Activated CD4-positive, CD25-positive, alpha-beta regulatory T cell (primary cell): ENCODE measurements around the gene NOXA1.
"Not testable (repeated sequence)": the region's sequence is repeated elsewhere in the genome, so short reads cannot be mapped to it uniquely, and the experiment has no call there.

Experiments used
- DNase-seq, 4 experiments: peaks; one replicate each; lab custom pipeline; 2025; lab: John Stamatoyannopoulos, UW

The NOXA1 gene

DNA sequence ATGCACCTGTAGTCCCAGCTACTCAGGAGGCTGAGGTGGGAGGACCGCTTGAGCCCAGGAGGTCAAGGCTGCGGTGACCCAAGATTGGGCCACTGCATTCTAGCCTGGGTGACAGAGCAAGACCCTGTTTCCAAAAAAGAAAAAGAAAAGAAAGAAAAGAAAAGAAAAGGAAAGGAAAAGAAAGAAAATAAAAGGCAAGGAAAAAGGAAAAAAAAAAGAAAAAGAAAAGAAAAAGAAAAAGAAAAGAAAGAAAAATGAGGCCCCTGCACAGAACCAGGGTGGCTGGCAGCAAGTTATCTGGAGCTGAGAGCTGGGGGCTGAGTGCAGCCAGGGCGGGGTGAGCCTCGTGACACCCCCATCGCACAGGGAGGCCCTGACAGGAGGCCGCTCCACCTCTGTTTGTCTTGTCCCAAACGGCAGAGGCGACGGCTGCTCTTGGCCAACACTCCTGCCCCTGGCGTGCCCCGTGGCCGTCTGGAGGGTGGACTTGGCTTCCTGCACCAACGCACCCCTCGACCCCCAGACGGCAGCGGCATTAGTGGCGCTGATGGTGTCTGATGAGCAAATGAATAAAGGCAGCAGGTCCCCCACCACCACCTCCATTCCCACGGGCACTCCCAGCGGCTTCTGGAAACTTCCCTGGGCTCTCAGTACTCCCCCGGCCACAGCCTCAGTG lies 17.0 kb upstream of the NOXA1 start:
- no peak for DNase-seq

DNA sequence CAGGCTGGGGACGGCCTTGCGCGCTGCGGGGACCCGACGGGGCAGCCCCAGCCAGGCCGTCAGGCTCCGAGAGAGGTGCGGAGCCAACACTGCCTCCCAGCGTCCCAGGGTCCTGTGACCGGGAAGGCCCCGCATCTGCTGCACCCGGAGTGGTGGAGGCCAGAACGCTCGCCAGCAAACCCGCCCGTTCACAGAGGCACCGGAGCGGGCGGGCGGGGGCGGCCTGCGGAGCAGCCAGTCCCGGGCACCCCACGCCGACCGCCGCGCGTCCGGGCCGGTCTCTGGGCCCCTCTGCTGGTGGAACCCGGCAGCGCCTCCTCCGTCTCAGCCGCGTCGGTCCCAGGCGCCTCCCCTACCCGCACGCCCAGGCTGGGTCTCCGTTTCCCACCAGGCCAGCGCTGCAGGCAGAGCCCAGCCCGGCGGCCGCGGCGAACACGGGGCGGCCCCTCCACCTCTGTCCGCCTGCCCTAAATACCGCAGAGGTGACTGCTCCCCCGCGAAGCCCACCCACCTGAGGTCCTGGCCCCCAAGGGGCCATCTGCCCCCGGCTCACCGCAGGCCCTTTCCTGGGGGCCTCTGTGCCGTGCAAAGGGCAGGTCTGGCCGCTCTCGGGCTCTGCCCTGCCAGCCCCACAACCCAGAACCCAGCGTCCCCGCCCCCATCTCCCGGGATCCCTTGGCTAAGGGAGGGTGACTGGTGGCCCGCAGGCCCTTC lies 16.2 kb upstream of the NOXA1 start:
- DNase-seq = peak; percentile 51 to 71 (median 58)

DNA sequence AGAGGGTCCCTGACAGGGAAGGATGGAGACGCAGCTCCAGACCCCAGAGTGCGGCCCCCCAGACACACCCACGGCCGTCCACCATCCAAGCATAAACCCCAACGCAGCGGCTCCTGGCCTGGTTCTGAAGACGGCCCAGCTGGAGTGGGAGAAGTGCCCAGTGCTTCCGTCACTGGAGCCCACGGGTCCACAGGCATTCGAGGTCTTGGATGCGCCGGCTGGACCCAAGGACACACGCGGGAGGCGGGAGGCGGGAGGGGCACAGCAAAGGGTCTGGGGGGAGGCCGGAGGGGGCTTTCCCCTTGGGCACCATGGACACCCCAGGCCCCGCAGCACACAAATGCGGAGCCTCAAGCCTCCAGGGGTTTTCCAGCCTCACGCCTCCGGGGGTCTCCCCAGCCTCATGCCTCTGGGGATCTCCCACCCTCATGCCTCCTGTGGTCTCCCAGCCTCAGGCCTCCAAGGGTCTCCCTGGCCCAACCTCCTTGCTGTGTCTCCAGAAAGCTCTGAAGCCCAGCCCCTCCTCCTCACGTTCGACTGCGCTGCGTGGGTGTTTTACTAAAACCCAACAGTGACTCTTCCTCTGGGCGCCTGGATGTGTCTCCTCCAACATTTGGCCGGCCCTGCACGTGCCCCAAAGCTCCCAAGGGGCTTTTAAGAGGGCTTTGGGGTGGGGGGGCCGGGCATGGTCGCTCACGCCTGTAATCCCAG lies 15.4 kb upstream of the NOXA1 start:
- DNase-seq = no peak

DNA sequence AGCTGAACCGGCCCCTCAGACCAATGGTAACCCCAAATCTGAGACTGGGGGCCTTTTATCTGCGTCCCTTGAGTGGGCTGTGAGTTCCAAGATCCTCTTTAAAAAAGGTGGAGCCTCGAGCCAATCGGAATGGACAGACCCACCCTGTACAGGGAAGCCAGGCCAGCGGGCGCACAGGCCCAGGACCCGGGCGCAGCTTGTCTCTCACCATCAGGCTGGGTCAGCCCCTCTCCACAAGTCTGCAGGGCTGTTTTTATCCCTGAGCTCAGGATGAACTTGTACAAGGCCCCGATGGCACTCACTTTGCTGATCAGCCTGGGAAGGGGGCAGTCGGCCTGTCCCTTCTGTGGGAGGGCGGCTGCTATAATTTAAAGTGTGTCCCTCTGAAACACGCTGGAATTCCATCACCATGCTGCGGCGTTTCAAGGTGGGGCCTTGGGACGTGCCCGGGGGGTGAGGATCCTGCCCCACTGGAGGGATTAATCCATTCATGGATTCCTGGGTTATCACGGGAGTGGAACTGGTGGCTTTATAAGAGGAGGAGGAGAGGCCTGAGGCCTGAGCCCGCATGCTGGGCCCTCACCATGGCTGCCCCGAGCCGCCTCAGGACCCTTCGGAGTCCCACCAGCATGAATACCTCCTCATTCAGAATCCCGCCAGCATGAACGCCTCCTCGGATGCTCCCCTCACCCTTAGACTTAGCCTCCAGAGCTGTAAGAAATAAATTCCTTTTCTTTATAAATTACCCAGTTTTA lies 14.4 kb upstream of the NOXA1 start:
- DNase-seq = no peak

DNA sequence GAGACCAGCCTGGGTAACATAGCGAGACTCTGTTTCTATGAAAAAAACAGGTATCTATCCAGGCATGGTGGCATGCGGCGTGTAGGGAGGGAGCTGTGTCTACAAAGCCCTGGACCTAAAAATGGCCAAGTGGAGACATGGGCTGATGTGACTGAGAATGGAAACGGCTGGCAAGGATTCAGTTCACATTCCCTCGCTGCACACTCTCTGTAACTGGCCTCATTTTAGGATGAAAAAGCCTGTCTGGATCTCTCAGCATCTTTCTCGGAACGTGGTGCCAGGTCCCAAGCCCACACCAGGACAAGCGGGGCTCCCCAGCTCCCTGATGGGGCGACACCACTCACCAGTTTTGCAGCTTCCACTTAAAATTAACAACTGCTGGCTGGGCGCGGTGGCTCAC lies 13.7 kb upstream of the NOXA1 start:
- no peak for DNase-seq

DNA sequence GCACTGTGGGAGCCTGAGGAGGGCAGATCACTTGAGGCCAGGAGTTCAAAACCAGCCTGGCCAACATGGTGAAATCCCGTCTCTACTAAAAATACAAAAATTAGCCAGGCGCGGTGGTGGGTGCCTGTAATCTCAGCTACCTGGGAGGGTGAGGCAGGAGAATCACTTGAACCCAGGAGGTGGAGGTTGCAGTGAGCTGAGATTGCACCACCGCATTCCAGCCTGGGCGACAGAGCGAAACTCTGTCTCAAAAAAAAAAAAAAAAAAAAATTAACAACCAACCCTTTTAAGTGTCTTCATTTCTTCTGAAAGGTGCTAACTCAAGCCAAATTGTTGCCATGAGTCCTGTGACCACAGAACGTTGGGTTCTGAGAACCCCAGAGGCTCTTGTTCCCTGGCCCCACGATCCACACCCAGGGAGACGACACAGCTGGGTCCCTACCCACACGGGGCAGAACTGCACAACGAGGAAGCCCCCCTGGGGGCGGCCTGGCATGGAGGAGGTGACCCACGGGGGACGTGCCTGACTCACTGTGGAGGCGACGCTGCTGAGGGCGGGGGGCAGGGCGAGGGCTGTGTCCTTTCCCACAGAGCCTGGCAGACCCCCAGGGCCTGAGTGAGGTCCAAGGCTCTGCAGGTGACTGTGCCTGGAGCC lies 12.8 kb upstream of the NOXA1 start:
- not testable (repeated sequence) for DNase-seq

DNA sequence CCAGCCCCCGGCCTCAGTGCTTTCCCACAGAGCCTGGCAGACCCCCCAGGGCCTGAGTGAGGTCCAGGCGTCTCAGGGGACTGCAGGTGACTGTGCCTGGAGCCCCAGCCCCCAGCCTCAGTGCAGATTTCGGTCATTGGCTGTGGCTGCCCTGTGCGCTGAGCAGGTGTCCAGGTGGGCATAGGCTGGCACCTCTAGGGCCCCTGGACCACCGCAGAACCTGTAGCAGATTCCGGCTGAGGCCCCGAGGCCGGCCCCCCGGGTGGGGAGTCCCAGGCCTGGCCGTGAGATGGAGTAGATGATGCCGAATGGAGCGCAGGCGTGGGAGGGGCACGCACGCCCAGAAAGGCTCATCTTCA lies 12.3 kb upstream of the NOXA1 start:
- no peak for DNase-seq

DNA sequence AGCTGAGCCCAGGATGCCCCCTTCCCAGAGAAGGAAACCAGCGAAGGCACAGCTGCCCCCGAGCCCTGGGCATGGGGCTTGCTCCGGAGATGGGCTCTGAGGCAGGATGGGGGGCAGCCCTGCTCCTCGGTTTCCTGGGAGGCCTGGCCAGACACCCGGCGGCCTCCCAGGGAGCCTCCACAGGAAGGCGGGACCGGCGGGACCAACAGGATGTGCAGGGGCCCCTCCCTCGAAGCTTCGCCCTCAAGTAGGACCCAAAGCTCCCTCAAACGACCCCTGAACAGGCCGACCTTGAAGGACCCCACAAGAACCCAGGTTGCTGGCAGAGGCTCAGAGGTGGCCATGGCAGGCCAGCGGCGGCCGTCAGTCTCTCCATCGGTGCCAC lies 11.9 kb upstream of the NOXA1 start:
- DNase-seq = no peak

DNA sequence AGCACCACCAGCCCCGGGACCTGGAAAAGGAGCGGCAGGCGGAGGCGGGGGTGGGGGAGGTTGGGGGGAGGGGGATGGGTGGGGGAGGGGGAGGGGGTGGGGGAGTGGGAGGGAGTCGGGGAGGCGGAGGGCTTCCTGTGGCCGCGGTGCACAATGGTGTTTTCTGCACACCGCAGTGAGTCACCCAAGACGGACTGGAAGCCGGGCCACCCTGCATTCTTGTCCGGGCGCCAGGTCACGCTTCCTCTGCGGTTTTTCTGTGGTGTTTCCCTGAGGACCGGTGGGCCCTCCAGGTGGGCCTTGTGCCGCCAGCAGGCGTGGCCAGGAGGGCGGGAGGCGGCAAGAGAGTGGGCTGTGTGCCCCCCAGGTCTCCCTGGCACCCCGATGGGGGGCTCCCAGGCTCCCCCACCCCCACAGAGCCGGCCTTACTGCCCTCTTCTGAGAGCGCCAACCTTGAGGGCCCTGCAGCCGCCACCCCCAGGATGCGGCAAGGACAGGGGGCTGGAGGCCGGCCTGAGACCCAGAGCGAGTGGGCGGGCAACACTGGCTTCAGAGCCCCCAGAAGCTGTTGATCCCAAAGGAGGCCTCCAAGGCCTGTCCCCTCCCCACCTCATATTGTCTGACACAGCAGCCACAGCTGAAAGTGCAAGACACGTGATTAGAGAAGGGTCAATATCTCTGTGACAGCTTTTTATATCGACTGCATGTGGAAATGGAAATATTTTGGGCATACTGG lies 11.4 kb upstream of the NOXA1 start:
- DNase-seq = no peak

DNA sequence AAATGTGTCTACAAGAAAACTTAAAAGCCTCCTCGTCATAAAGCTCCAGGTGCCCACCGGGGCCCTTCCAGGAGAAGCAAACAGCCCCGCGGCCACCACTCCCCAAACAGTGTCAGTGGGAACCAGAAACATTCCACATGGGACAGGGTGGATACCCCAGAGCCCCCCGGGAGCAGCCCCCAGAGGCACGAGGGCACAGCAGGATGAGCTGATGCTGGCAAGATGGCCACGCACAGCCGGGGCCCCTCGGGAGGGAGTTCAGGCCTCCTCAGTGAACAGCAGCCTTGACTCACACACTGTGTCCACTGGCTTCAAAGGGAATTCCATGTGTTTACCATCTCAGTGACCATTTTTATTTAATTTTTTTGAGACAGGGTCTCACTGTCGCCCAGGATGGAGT lies 10.8 kb upstream of the NOXA1 start:
- no peak for DNase-seq

DNA sequence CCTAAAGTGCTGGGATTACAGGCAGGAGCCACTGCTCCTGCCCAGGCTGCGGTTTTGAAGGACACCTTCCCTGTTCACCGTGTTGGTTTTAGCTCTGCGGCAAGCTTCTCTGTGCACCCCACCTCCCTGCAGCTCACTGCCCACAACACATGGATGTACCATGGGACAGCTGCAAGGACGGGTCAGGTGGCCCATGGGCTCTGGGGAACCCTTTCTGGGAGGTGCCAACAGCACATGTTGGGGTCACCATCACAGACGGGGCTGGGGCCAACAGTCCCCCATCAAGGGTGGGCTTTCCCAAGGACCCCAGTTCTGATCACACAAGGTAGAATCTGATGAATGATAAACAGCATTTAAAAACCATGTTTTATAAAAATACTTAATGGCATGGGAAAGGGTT lies 7.7 kb upstream of the NOXA1 start:
- DNase-seq = no peak

DNA sequence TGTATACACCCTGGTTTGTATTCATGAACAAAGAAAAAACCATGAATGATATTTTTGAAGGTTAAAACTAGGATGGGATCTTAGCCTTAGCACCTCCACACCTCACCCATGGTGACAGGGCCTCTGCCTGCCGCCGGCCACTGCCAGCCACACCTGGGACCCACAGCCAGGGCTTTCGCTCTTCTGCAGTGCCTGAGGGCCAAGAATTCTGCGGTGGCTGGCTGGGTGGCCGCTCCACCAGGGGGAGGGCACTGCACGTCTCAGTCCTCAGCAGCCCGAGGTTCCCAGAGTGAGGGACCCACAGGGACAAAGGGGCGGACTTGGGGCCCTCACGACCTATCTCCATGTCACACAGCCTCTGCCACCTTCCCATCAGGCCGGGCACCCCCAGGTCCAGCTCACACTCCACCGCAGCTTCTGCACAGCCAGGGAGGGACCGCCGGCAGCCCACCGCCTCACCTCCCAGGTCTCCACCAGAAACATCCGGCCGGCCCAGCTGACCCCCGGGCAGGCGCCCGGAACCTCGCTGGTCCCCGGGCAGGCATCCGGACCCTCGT lies 7.1 kb upstream of the NOXA1 start:
- DNase-seq = no peak

DNA sequence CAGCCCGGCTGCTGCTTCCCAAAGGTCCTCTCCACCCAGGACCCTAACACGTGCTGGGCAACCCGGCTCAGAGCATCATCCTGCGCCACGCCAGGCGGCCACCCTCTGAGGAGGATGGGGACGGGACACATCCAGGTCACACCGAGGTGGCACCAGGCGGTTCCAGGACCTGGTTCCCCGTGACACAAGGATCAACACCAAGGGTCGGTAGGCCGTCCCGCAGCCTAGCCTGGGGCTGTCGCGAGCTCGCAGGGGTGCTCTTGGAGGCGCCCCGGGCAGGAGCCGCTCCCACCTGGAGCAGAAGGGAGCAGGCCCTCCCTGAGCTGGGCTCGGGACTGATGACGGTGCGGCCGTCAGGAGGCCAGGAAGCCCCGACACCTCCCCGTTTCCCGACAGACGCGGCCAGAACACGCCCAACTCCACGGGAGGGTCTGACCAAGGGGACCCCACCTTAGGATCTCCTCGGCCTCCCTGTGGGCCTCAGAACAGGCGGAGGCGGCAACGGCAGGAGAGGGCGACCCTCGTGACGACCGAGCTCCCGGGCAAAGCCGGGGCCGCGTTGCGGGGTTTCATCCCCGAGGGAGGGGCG lies 6.5 kb upstream of the NOXA1 start:
- DNase-seq = no peak

DNA sequence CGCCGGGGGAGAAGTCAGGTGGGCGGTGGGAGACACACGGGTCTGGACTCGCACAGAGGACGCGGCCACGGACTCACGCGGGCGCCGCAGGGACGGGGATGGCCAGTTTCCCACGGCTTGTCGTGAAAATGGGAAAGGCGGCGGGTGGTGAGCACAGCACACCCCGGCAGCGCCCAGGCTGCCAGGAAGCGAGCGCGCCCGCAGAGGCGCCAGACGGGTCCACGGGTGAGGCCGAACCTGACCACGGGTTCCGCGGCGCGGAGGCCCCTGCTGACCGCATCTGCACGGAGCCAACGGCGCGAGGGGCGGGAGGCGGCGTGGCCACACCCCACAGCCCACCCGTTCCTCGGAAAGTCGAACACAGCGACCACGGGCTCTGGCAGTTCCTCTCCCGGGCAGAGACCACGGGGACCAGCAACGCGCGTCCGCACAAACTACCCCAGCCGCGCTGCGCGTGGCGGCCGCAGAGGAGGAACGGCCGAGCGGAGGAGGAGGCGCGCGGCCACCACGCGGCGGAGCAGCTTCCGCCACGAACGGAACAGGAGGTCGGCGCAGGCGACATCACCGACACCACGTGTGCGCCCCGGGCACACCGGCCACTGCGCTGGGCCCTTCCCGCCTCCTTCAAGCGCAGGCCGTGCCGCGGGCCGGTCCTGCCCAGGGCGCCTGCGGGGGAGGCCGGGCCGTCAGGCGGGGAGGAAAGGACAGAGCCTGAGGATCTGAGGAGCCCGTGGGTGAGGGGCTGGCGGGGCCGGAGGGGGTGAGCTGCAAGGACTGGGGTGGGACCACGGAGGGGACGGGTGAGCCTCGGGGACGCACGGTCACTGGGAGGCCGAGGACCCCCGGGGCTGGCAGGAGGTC lies 5.8 kb upstream of the NOXA1 start:
- no peak for DNase-seq

DNA sequence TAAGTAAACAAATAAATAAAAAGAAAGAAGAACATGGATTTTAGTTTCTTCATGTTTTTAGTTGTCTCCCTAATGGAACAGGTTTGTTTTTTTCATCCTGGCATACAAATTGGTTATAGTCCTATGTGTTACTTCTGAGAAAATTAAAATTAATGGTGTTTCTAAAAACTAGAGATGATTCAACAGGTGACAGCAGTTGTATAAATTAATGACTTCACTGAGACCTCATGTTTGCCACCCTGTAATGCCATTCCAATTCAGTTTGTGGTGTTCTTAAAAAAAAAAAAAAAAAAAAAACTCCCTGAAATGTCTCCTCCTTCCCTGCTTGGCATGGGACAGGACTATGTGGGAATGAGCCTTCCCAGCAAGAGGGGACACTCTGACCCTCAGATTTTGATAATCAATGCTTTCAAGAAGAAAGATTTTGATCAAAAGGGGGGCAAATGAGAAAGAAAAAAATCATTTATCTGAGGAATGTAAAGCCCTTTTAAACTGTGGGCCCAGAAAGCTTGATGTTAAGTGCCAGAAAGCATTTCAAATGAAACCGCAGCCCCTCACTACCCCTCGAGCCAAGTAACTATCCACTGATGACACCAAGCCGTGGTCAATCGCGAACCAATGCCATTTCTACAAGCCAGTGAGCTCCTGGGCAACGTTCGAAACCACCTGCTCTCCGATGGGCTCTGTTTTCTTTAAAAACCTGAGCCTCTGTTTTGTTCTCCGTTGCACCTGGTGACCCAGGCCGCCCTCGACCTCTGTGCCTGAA lies 1.2 kb upstream of the NOXA1 start:
- no peak for DNase-seq

DNA sequence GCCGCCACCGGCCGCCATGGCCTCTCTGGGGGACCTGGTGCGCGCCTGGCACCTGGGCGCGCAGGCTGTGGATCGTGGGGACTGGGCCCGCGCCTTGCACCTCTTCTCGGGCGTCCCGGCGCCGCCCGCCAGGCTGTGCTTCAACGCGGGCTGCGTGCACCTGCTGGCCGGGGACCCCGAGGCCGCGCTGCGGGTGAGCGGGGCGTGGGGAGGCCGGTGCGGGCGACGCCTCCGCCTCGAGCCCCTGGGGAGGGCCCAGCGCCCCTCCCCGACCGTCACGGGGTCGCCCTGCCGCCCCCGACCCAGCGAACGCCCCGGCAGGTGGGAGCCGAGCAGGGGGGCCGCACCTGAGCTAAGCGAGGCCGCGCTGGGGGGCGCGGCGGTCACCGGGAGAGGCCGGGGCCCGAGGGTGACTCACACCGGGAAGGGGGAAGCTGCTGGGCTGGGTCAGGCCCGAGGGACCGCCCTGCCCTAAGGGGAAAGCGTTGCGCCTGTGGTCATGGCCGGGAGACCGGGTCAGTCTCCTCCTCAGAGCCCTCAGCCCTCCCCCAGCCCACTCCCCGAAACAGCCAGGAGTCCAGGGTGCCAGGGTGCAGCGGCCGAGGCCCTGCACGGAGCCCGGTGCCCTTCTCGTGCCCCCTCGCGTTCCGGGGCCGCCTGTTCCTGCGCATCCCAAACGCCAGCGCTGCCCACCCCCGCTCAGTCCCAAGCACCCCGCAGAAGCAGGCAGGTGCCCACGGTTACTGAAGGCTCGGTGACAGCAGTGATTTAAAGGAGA lies 510 bp downstream of the NOXA1 start:
- no peak for DNase-seq

DNA sequence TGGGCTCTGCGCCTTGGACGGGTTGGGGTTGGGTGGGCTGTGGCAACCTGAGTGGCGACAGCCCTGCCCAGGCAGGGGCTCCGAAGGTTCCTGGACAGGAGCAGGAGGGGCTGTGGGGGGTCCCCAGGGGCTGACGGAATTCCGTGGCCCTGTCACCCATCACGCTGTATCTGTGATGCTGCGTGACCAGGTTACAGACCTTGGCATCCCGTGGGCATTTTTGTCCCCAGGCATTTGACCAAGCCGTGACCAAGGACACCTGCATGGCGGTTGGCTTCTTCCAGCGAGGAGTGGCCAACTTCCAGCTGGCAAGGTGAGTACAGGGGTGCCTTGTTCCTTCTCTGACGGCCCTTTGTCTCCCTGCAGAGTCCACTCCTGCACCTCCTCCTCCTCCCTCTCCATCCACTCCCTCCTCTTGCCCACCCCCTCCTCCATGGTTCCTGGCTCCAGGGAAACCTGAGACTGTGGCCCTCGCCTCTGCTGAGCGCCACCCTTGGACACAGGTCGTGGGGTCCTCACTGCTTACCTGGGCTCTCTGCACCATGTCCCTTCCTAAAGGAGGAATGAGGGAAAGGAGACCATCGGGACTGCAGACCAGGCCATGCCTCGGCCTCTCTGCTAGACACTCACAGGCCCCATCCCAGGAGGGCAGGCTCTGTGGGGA lies 3.0 kb downstream of the NOXA1 start:
- no peak for DNase-seq
